B cell (primary cell): ENCODE results near the gene CRY2. TPM values are rescaled to one million over a fixed set of nuclear protein-coding genes. Genes with fewer than 3 reads are reported as not detected.

Source experiments
- ATAC-seq: fragments of 200-7000 bp; cut with Tn5 transposase; one replicate; pipeline ENCODE4 v1.10.0; 2021; ENCODE audit warnings: low read depth, mild to moderate bottlenecking, moderate number of reproducible peaks, moderate library complexity
- CTCF ChIA-PET: fragments of 350-600 bp; sonication (Branson Sonifier 250); formaldehyde crosslinking; loops from one replicate; lab custom pipeline; 2021; ENCODE audit warnings: antibody characterized with exemption, inconsistent platforms; lab: Charles Lee
- POLR2A ChIA-PET: fragments of 350-600 bp; sonication (Branson Sonifier 250); formaldehyde crosslinking; loops from one replicate; lab custom pipeline; 2021; ENCODE audit warnings: antibody characterized with exemption; lab: Charles Lee
- DNase-seq: peaks from one replicate; pipeline ENCODE4 v3.0.0; 2013
- H2AFZ ChIP-seq: 2 replicates; pipeline ENCODE4 v1.6.1; 2012; ENCODE audit warnings: mild to moderate bottlenecking, low read depth, low read length; ENCODE audit not compliant: insufficient read depth, poor library complexity, severe bottlenecking
- H3K27ac ChIP-seq, 2 donors: 1 replicate in 1 of 2; 2 replicates in 1 of 2; pipeline ENCODE4 v1.5.1; 2012 to 2013; ENCODE audit warnings: low read length in 2 of 2, mild to moderate bottlenecking in 2 of 2, moderate library complexity in 1 of 2
- H3K27me3 ChIP-seq, 4 experiments: fragments of 200-600 bp in 1 of 4; sonication (generic) in 1 of 4; replicated peaks in 1 of 4; 1 replicate in 2 of 4; 2 replicates in 2 of 4; pipeline versions ENCODE4 v1.6.1 to v1.7.0; 2013 to 2016; ENCODE audit warnings: low read length in 3 of 4, mild to moderate bottlenecking in 2 of 4, mixed read lengths in 1 of 4, moderate library complexity in 1 of 4; ENCODE audit not compliant: insufficient read depth in 4 of 4, control insufficient read depth in 3 of 4; ENCODE audit errors: control extremely low read depth in 1 of 4
- H3K36me3 ChIP-seq, 2 experiments: replicated peaks in 1 of 2; 1 replicate in 1 of 2; 2 replicates in 1 of 2; pipeline versions ENCODE4 v1.6.1 to v1.7.1; 2013; ENCODE audit warnings: low read length in 1 of 2; ENCODE audit not compliant: insufficient read depth in 2 of 2, control insufficient read depth in 1 of 2; ENCODE audit errors: control extremely low read depth in 1 of 2, extremely low read depth in 1 of 2
- H3K4me1 ChIP-seq, 2 donors: fragments of 200-600 bp in 1 of 2; sonication (generic) in 1 of 2; 1 replicate in 1 of 2; 2 replicates in 1 of 2; pipeline versions ENCODE4 v1.5.1 to v1.6.1; 2013 to 2017; ENCODE audit warnings: low read length in 2 of 2; ENCODE audit not compliant: control insufficient read depth in 2 of 2, insufficient read depth in 2 of 2
- H3K4me2 ChIP-seq: replicated peaks from 2 replicates; pipeline ENCODE3; 2012; ENCODE audit warnings: mild to moderate bottlenecking, low read depth, low read length; ENCODE audit not compliant: poor library complexity, severe bottlenecking
- H3K4me3 ChIP-seq, 5 experiments: fragments of 200-600 bp in 1 of 5; sonication (generic) in 1 of 5; 1 replicate in 3 of 5; 2 replicates in 2 of 5; pipeline versions ENCODE4 v1.5.1 to v1.7.0; 2011 to 2016; ENCODE audit warnings: low read length in 4 of 5, mild to moderate bottlenecking in 4 of 5, low read depth in 2 of 5, control low read depth in 1 of 5, moderate library complexity in 1 of 5; ENCODE audit not compliant: insufficient read depth in 1 of 5; ENCODE audit errors: control extremely low read depth in 1 of 5, extremely low read depth in 1 of 5
- H3K79me2 ChIP-seq: fragments of 200-600 bp; sonication (generic); one replicate; pipeline ENCODE4 v1.6.0; 2016; ENCODE audit warnings: low read length; ENCODE audit not compliant: control insufficient read depth, insufficient read depth
- H3K9ac ChIP-seq: fragments of 200-600 bp; sonication (generic); 2 replicates; pipeline ENCODE4 v1.6.1; 2017; ENCODE audit warnings: mild to moderate bottlenecking, low read length, moderate library complexity
- H3K9me3 ChIP-seq, 3 donors: one replicate each; pipeline versions ENCODE4 v1.6.1 to v1.7.1; 2013; ENCODE audit warnings: low read length in 2 of 3; ENCODE audit not compliant: control insufficient read depth in 2 of 3, insufficient read depth in 1 of 3; ENCODE audit errors: control extremely low read depth in 1 of 3
- H4K20me1 ChIP-seq: 2 replicates; pipeline ENCODE4 v1.6.0; 2012; ENCODE audit warnings: mild to moderate bottlenecking, low read length; ENCODE audit not compliant: insufficient read depth, control insufficient read depth, poor library complexity, severe bottlenecking
- H3K27ac Mint-ChIP-seq: one replicate; pipeline ENCODE4 v1.8.0; 2021; ENCODE audit warnings: mixed read lengths
- H3K27me3 Mint-ChIP-seq: one replicate; pipeline ENCODE4 v1.8.0; 2021; ENCODE audit warnings: mixed read lengths
- H3K4me1 Mint-ChIP-seq: one replicate; pipeline ENCODE4 v1.8.0; 2021; ENCODE audit warnings: mixed read lengths
- H3K4me3 Mint-ChIP-seq: one replicate; pipeline ENCODE4 v1.8.0; 2021; ENCODE audit warnings: mixed read lengths
- H3K9me3 Mint-ChIP-seq: one replicate; pipeline ENCODE4 v1.8.0; 2022; ENCODE audit warnings: mixed read lengths; ENCODE audit not compliant: insufficient read depth
- CTCF ChIP-seq: fragments of 200-600 bp; IDR thresholded peaks from one replicate; pipeline ENCODE4 v1.8.0; 2022; ENCODE audit warnings: antibody characterized with exemption, mild to moderate bottlenecking
- EZH2 ChIP-seq: IDR thresholded peaks from 2 replicates; pipeline ENCODE4 v1.6.1; 2012; ENCODE audit warnings: borderline replicate concordance, low read depth, mild to moderate bottlenecking, moderate library complexity, low read length; ENCODE audit not compliant: insufficient read depth, poor library complexity, severe bottlenecking
- WGBS: methylation state at CpG from one replicate; pipeline ENCODE4 v1.1.5; 2013; ENCODE audit warnings: missing lambda C conversion rate; ENCODE audit not compliant: insufficient coverage; 5-methylcytosine and 5-hydroxymethylcytosine counted together
- intact Hi-C: fragments of 100-400 bp; cut with micrococcal nuclease; formaldehyde crosslinking; loops from one replicate; pipeline ENCODE4 v1.10.0; 2022
- polyA plus RNA-seq: library from polyadenylated mRNA; depleted of rRNA; stranded (reverse); fragments of >200 nt; gene quantifications from 2 replicates; pipeline ENCODE4 v1.2.3, GENCODE V29; 2012
- total RNA-seq, 2 donors: library from RNA; stranded (reverse); fragments of 120-200 nt in 1 of 2; gene quantifications; 1 replicate in 1 of 2; 2 replicates in 1 of 2; pipeline versions ENCODE4 v1.2.3 to v1.2.4, GENCODE V29; 2013 to 2022

The CRY2 gene
- total and polyA plus RNA-seq, 2 donors (not counting 1 experiment from before 2014, with no cell fraction given), result 20.4 to 65.1 TPM

GRCh38 chr11:45816614-45817013 is 30.7 kb upstream of the CRY2 start:
- Histone ChIP-seq H2AFZ (no peak overlapping the region), H3K4me1 (peaks cover 19 to 33% of the 10 kb centered on the region in 2 donors), H3K9me3 (peaks cover 0 to 4% (median 0%) of the 10 kb centered on the region in 3 donors), H3K4me3 (no peak overlapping the region), H3K9ac (no peak overlapping the region), H4K20me1 (no peaks in the 10 kb centered on the region), H3K27me3 (no peaks in the 10 kb centered on the region), H3K4me2 (peak overlapping the region; percentile 19), H3K27ac (peak overlapping the region; percentile 49 to 58), H3K79me2 (no peaks in the 10 kb centered on the region), H3K36me3 (peaks cover 0 to 7% of the 10 kb centered on the region in 2 experiments)
- intact Hi-C loops, result loop anchor here (1.0 kb wide), 1 partner anchor 11 kb away; the partner anchor contains the start of gene SLC35C1
- Mint-ChIP-seq H3K9me3 (no peaks in the 10 kb centered on the region), H3K27ac (peak overlapping the region; percentile 91), H3K4me1 (peaks cover 35% of the 10 kb centered on the region), H3K27me3 (no peaks in the 10 kb centered on the region), H3K4me3 (peak overlapping the region; percentile 12)
- ATAC-seq, result no peak
- ChIA-PET POLR2A (no interaction called here), CTCF (interaction anchor here (0.8 to 3.0 kb wide), 4 partner anchors 12 to 190 kb away, joined by 3 to 13 read pairs (median 8); partner anchors contain the start of gene SLC35C1)
- TF ChIP-seq EZH2 (no peak), CTCF (no peak)
- no peak for DNase-seq
- WGBS, result 94% methylated on average over 2 of the region's 3 CpGs

- Histone ChIP-seq H3K79me2 (no peaks in the 10 kb centered on the region), H3K27ac (peak overlapping the region; percentile 49 to 58), H3K9ac (no peak overlapping the region), H4K20me1 (no peaks in the 10 kb centered on the region), H2AFZ (peak overlapping the region; percentile 44), H3K27me3 (no peaks in the 10 kb centered on the region), H3K9me3 (peaks cover 0 to 4% (median 0%) of the 10 kb centered on the region in 3 donors), H3K4me2 (peak overlapping the region; percentile 19), H3K4me1 (peaks cover 19 to 33% of the 10 kb centered on the region in 2 donors), H3K36me3 (peaks cover 0 to 1% of the 10 kb centered on the region in 2 experiments), H3K4me3 (no peak overlapping the region)
- POLR2A ChIA-PET, result interaction anchor here (0.5 kb wide), 1 partner anchor 30 kb away, joined by 4 read pairs; the partner anchor contains the start of gene CRY2
- H3K9me3 Mint-ChIP-seq, result no peaks in the 10 kb centered on the region
- no peaks in the 10 kb centered on the region for H3K27me3 Mint-ChIP-seq
- ATAC-seq, result peak; percentile 72
- peak overlapping the region; percentile 91 for H3K27ac Mint-ChIP-seq
- H3K4me1 Mint-ChIP-seq, result peaks cover 35% of the 10 kb centered on the region
- CTCF ChIA-PET, result interaction anchor here (0.8 to 3.0 kb wide), 4 partner anchors 13 to 190 kb away, joined by 3 to 13 read pairs (median 8); partner anchors contain the start of gene SLC35C1
- peak; percentile 80 for DNase-seq
- intact Hi-C loops, result loop anchor here (1.0 kb wide), 1 partner anchor 12 kb away; the partner anchor contains the start of gene SLC35C1
- TF ChIP-seq CTCF, result no peak
- WGBS, result 73% methylated on average over 7 of the region's 7 CpGs
- peak overlapping the region; percentile 64 for H3K4me3 Mint-ChIP-seq
Observed at GRCh38 chr11:45817191-45817590, 30.1 kb upstream of the CRY2 start.
